ENCODE measurements around the gene CEP89. TPM values are rescaled to one million over a fixed set of nuclear protein-coding genes. Genes with fewer than 3 reads are reported as not detected.
A peak's percentile ranks its signal among the peaks of the same experiment; 100 is the strongest.
"Not testable (repeated sequence)": the region's sequence is repeated elsewhere in the genome, so short reads cannot be mapped to it uniquely, and the experiment has no call there.

CEP89 gene
- total RNA-seq, 1 experiment from 2014 or later: 18.6 TPM

DNA sequence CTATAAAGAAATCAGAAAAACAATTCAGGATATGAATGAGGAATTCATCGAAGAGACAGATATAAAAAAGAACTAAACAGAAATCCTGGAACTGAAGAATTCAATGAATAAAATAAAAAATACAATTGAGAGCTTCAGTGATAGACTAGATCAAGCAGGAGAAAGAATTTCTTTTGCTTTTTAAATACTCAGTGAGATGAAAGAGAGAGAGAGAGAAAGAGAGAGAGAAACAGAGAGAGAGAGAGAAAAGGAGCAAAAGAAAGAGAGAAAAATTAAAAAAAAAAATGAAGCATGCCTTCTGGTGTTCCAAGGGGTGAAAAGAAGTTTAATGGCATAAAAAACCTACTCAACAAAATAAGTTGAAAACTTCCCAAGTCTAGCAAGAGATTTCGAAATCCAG is 80.1 kb downstream of the CEP89 start:
- Histone ChIP-seq H3K4me3 (ENCODE audit: insufficient read depth, low read depth, low read length) (no peak overlapping the region), H3K27me3 (ENCODE audit: control insufficient read depth, insufficient read depth, low read length) (no peaks in the 10 kb centered on the region), H3K36me3 (replicated peaks; ENCODE audit: control insufficient read depth, insufficient read depth, low read length) (no peaks in the 10 kb centered on the region)
- DNase-seq: no peak

DNA sequence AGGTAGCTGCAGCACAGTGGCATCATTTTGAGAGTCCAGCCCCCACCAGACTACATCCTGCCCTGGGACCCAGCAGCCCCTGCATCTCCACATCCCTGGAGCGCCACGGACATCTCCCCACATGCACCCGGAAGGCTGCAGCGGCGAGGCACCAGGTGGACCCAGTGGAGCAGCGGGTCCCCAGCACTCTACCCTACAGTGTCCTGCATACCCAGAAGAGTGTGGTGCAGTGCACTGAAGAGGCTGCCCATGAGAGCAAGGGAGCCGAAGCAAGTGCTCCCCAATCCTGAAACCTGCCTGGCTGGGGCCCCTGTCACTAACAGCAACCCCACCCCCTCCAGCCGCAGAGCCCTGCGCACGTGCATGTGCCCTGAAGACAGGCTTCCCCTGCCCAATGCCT is 80.9 kb downstream of the CEP89 start:
- H3K4me3 ChIP-seq (ENCODE audit: insufficient read depth, low read depth, low read length): no peak overlapping the region
- DNase-seq: peak; percentile 20
- no peaks in the 10 kb centered on the region for H3K27me3 ChIP-seq (ENCODE audit: control insufficient read depth, insufficient read depth, low read length)
- H3K36me3 ChIP-seq (replicated peaks; ENCODE audit: control insufficient read depth, insufficient read depth, low read length): no peaks in the 10 kb centered on the region

DNA sequence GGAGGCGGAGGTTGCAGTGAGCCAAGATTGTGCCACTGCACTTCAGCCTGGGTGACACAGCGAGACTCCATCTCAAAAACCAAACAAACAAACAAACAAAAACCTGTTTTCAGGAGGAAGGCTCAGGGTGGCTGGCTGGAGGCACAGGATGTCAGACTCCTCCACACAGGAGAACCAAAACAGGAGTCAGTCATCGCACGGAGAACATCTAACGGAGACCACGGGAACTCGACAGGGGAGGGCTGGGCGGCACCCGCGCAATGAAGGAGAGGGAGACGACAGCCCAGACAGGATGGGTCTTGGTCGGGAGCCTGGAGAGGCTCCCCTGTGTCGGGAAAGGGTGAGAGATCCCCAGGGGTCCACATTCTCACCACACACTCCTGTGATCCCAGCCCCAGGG is 81.4 kb downstream of the CEP89 start:
- peak; percentile 17 for DNase-seq
- no peaks in the 10 kb centered on the region for H3K27me3 ChIP-seq (ENCODE audit: control insufficient read depth, insufficient read depth, low read length)
- H3K4me3 ChIP-seq (ENCODE audit: insufficient read depth, low read depth, low read length): no peak overlapping the region
- H3K36me3 ChIP-seq (replicated peaks; ENCODE audit: control insufficient read depth, insufficient read depth, low read length): no peaks in the 10 kb centered on the region

DNA sequence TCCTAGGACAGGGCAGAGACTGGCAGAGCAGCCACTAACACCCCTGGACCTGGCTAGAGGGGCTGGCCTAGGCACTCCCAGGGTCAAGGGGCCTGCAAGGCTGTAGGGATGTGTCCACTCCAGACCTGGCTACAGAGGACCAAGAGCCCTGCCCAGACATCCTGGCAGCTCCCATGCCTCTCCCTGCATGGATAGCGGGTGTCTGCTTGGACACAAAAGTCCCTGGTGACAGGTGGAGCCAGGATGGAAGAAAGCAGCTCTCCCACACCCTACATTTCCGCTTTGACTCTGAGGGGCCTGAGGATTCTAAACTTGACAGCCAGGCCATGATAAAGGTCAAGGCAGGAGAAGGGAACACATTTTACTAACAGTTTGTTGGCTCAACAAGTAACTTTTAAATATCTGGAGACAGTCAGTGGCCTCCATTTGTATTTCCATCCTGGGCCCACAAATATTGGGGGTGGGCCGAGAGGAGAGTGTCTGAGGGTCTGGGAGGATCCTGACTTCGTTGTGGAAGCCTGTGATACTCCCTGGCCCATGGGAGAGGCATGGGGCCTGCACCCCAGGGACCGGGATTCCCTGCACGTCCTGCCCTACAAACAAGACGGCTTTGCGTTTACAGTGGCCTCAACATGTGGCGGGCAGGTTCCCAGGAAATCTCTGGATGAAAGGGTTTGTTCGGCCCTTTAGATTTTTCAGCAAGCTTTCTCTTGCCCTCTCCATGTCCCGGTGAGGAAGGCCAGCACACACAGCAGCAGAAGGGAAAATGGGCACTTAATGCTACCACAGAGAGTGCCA is 82.4 kb downstream of the CEP89 start:
- Histone ChIP-seq H3K4me3 (ENCODE audit: insufficient read depth, low read depth, low read length) (no peak overlapping the region), H3K27me3 (ENCODE audit: control insufficient read depth, insufficient read depth, low read length) (no peaks in the 10 kb centered on the region), H3K36me3 (replicated peaks; ENCODE audit: control insufficient read depth, insufficient read depth, low read length) (no peaks in the 10 kb centered on the region)
- no peak for DNase-seq

DNA sequence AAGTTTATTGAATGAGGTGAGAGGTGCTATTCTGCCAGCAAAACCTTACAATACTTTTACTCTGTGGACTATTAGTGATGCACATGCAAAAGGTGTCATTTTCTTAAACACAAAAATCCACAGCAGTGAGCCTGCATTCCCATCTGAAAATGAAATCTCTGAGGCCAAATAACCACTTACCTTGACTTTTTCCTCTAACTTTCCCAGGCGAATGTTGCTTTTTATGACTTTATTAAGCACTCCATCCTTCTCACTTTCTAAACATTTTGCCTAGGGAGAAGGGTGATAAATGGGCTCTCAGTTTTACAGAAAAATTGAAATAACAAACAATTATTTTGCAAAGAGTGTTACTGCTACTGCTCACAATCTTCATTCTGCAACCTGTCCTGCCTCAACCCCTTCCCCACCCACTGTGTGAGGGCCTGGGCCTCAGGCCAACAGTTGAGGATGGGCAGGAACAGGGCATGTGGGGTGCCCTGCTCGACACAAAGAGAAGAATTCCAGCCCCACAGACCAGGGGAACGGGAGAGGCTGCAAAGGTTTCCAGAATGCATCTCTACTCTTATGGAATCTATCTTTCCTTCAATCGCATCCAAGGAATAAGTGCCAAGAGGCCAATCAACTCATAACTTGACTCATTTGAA is 84.1 kb downstream of the CEP89 start:
- Histone ChIP-seq H3K27me3 (ENCODE audit: control insufficient read depth, insufficient read depth, low read length) (no peaks in the 10 kb centered on the region), H3K4me3 (ENCODE audit: insufficient read depth, low read depth, low read length) (no peak overlapping the region), H3K36me3 (replicated peaks; ENCODE audit: control insufficient read depth, insufficient read depth, low read length) (no peaks in the 10 kb centered on the region)
- no peak for DNase-seq

DNA sequence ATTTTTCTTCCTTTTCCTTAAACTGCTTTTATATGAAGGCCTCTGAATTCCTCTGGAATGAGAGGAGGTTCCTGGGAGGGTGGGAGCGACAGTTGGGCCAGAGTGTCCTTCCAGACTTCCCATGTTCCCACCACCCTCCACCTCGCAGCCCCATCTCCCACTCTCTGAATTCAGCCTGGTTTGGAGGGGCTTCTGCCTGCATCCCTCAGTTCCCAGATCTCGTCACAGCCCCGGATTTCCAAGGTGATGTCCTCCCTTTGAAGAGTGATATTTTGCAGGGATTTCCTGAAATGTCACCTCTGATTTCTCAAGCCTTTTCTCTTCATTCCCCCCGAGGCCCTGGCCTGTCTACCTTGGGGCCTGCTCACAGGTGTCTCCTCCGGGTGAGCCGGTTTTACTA is 85.5 kb downstream of the CEP89 start:
- Histone ChIP-seq H3K36me3 (replicated peaks; ENCODE audit: control insufficient read depth, insufficient read depth, low read length) (no peaks in the 10 kb centered on the region), H3K27me3 (ENCODE audit: control insufficient read depth, insufficient read depth, low read length) (no peaks in the 10 kb centered on the region), H3K4me3 (ENCODE audit: insufficient read depth, low read depth, low read length) (no peak overlapping the region)
- DNase-seq: no peak

DNA sequence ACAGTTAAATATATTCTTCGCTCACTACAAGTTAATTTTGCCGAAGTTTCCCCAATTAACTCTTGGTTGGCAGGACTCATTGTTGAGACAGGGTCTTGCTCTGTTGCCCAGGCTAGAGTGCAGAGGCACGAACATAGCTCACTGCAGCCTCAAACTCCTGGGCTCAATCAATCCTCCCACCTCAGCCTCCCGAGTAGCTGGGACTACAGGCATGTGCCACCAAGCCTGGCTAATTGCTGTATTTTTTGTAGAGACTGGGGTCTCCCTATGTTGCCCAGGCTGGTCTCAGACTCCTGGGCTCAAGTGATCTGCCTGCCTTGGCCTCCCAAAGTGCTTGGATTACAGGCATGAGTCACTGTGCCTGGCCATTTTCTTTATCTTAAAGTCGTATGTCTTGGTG is 86.5 kb downstream of the CEP89 start:
- not testable (repeated sequence) for H3K27me3 ChIP-seq (ENCODE audit: control insufficient read depth, insufficient read depth, low read length); H3K4me3 ChIP-seq (ENCODE audit: insufficient read depth, low read depth, low read length); DNase-seq; H3K36me3 ChIP-seq (replicated peaks; ENCODE audit: control insufficient read depth, insufficient read depth, low read length)

DNA sequence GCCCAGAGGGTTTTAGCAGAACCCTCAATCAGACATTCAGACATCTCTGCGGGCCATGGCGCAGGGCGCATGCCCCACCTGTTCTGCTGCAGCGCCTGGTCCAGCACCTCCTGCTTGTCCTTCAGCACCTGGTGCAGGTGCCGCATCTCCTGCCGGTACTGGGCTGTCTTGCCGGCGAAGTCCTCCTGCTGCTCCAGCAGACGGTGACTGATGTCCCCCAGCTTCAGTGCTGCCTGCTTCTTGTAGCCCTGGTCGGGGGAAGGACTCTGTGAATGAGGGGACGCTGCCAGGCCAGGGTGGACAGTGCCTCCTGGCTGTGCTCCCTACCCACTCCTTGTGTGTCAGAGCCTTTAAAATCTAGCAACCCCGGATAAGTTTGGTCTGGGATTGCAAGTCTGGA is 90.0 kb downstream of the CEP89 start:
- no peaks in the 10 kb centered on the region for H3K36me3 ChIP-seq (replicated peaks; ENCODE audit: control insufficient read depth, insufficient read depth, low read length)
- H3K27me3 ChIP-seq (ENCODE audit: control insufficient read depth, insufficient read depth, low read length): no peaks in the 10 kb centered on the region
- no peak overlapping the region for H3K4me3 ChIP-seq (ENCODE audit: insufficient read depth, low read depth, low read length)
- DNase-seq: peak; percentile 60

DNA sequence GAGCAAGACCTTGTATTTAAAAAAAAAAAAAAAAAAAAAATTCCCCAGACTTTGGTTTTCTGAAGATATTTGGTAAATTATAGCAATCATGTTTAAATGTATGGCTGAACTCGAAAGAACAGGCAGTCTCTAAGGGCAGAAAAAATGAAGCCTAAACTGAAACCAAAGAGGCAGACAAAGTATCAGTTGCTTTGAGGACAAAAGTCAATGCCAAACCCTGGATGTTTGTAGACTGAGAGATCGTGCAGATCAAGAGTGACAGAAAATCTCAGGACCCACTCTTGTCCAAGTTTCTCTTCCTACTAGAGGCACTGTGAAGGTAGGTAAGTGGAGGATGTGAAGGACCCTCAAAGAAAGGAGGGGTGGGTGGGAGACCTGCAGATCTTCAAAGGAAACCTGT is 91.1 kb downstream of the CEP89 start:
- DNase-seq: no peak
- H3K36me3 ChIP-seq (replicated peaks; ENCODE audit: control insufficient read depth, insufficient read depth, low read length): no peaks in the 10 kb centered on the region
- no peaks in the 10 kb centered on the region for H3K27me3 ChIP-seq (ENCODE audit: control insufficient read depth, insufficient read depth, low read length)

DNA sequence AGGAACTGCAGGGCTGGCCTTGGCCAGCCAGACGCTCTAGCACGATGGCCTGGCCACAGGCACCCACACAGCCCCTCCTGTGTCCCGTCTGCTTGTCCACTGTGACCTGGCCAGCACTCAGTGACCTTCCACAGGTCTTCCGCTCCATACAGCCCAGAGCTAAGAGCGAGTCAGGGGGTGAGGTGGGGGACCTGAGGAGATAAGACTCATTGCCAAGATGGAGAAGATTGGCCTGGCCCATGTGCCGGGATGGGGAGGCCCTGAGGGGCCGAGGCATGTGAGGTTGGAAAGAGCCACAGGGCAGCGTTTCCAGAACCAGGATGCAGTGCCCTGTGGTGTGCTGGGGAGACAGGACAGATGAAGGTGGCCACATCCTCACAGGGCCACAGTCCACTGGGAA is 92.0 kb downstream of the CEP89 start:
- DNase-seq: no peak
- Histone ChIP-seq H3K4me3 (ENCODE audit: insufficient read depth, low read depth, low read length) (no peak overlapping the region), H3K36me3 (replicated peaks; ENCODE audit: control insufficient read depth, insufficient read depth, low read length) (no peaks in the 10 kb centered on the region), H3K27me3 (ENCODE audit: control insufficient read depth, insufficient read depth, low read length) (no peaks in the 10 kb centered on the region)

More for the DNA sequence above, 91.1 kb downstream of the CEP89 start:
- H3K4me3 ChIP-seq (ENCODE audit: insufficient read depth, low read depth, low read length): no peak overlapping the region

DNA sequence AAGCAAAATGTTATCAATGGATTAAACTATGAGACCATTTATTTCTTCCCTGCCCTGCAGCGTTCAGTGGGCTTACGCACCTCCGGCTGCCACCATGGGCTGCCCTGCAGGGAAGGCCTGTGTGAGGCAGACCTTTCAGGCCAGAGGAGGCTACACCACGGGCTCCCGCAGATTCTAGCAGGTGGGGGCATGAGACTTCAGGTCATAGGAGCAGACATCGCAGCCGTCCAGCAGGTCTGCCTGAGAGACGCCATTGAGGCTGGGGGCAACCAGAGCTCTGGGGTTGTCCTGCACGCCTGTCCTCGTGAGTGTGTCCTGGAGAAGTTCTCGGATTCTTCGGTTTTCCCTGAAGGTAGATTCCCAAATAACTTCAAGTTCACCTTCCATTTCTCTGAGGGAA is 92.8 kb downstream of the CEP89 start:
- no peaks in the 10 kb centered on the region for H3K27me3 ChIP-seq (ENCODE audit: control insufficient read depth, insufficient read depth, low read length)
- no peak for DNase-seq
- H3K36me3 ChIP-seq (replicated peaks; ENCODE audit: control insufficient read depth, insufficient read depth, low read length): no peaks in the 10 kb centered on the region
- no peak overlapping the region for H3K4me3 ChIP-seq (ENCODE audit: insufficient read depth, low read depth, low read length)

DNA sequence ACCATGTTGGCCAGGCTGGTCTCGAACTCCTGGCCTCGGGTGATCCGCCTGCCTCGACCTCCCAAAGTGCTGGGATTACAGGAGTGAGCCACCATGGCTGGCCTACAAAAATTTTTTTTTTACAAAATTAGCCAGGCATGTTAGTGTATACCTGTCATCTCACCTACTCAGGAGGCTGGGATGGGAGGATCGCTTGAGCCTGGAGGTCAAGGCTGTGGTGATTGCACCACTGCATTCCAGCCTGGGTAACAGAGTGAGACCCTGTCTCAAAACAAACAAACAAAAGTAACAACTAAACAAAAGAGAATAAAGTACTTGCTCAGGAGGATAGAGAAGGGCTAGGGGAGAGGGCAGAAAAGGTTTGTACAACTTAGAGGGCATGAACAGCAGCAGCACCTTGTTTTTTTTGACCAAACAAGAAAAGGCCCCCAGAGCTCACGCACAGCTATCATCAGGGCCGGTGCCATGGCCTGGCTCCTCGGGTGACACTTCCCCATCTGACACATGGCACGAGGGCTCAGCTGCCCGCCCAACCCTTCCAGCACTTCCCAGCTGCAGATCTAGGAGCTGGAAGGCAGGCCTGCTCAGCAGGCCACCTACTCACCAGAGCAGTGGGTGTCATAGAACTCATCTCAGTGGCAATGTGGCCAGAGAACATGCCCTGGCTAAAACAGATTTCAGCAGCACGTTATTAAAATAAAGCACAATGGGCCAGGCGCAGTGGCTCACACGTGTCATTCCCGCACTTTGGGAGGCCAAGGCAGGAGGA is 93.6 kb downstream of the CEP89 start:
- H3K4me3 ChIP-seq (ENCODE audit: insufficient read depth, low read depth, low read length): no peak overlapping the region
- DNase-seq: no peak
- no peaks in the 10 kb centered on the region for H3K27me3 ChIP-seq (ENCODE audit: control insufficient read depth, insufficient read depth, low read length)
- no peaks in the 10 kb centered on the region for H3K36me3 ChIP-seq (replicated peaks; ENCODE audit: control insufficient read depth, insufficient read depth, low read length)

DNA sequence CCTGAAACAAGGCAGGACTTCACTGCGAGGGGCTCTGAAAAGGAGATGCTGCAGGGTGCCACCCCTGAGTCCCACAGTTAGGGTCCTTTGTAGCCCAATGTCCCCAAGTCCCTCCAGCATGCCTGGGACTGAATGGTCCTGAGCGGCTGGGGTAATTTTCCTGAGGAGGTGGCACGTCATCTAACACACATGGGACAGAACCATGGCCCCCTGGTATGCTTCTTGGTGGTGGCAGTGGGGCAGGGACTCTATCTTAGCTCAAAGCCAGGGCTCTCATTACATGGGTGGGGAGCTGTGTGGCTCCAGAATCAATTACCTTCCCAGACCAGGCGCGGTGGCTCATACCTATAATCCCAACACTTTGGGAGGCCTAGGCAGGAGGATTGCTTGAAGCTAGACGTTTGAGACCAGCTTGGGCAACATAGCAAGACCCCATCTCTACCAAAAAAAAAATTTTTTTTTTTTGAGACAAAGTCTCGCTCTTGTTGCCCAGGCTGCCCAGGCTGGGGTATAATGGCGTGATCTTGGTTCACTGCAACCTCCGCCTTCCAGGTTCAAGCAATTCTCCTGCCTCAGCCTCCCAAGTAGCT is 94.3 kb downstream of the CEP89 start:
- no peak for DNase-seq
- Histone ChIP-seq H3K4me3 (ENCODE audit: insufficient read depth, low read depth, low read length) (no peak overlapping the region), H3K36me3 (replicated peaks; ENCODE audit: control insufficient read depth, insufficient read depth, low read length) (no peaks in the 10 kb centered on the region), H3K27me3 (ENCODE audit: control insufficient read depth, insufficient read depth, low read length) (no peaks in the 10 kb centered on the region)

DNA sequence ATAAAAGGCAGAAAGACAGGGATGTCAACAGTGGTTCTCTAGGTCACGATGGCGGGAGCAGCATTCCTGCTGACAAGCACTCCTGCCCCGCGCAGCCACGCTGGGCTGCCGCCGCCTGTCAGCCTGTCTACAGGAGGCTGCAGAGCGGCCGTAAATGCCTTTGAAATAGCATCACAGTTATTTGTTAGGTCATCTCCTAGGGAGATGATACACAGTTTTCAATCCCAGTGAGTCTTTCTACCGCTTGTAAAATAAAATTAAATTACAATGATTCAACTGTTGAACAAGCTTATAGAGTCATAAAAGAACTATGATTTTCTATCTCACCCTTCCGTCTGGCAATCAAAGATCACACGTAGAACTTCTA is 94.9 kb downstream of the CEP89 start:
- Histone ChIP-seq H3K27me3 (ENCODE audit: control insufficient read depth, insufficient read depth, low read length) (no peaks in the 10 kb centered on the region), H3K4me3 (ENCODE audit: insufficient read depth, low read depth, low read length) (no peak overlapping the region), H3K36me3 (replicated peaks; ENCODE audit: control insufficient read depth, insufficient read depth, low read length) (no peaks in the 10 kb centered on the region)
- DNase-seq: peak; percentile 41
